Cardiac fibroblast (primary cell): ENCODE measurements around the gene WDR55.
"Not testable (repeated sequence)": the region's sequence is repeated elsewhere in the genome, so short reads cannot be mapped to it uniquely, and the experiment has no call there.

Source experiments
- DNase-seq, 2 donors: peaks; one replicate each; pipeline versions ENCODE4 v3.0.0 to v3.0.0-alpha.2; 2010; ENCODE audit warnings: low read depth in 2 of 2
- H3K4me3 ChIP-seq, 2 donors: replicated peaks in 1 of 2; 1 replicate in 1 of 2; 2 replicates in 1 of 2; pipeline ENCODE4 v1.5.1; 2011; ENCODE audit warnings: low read depth in 2 of 2, low read length in 2 of 2, mild to moderate bottlenecking in 2 of 2, moderate library complexity in 1 of 2
- TF ChIP-seq, protein P1 (sequence below): IDR thresholded peaks from one replicate; pipeline ENCODE4 v1.5.1; 2011; ENCODE audit warnings: low read depth, mild to moderate bottlenecking, low read length, inconsistent platforms

The WDR55 gene

GRCh38 chr5:140647042-140647419 lies 17.7 kb upstream of the WDR55 start:
- DNase-seq: peak in 1 of 2 donors; percentile 7
- TF ChIP-seq, protein P1, sequence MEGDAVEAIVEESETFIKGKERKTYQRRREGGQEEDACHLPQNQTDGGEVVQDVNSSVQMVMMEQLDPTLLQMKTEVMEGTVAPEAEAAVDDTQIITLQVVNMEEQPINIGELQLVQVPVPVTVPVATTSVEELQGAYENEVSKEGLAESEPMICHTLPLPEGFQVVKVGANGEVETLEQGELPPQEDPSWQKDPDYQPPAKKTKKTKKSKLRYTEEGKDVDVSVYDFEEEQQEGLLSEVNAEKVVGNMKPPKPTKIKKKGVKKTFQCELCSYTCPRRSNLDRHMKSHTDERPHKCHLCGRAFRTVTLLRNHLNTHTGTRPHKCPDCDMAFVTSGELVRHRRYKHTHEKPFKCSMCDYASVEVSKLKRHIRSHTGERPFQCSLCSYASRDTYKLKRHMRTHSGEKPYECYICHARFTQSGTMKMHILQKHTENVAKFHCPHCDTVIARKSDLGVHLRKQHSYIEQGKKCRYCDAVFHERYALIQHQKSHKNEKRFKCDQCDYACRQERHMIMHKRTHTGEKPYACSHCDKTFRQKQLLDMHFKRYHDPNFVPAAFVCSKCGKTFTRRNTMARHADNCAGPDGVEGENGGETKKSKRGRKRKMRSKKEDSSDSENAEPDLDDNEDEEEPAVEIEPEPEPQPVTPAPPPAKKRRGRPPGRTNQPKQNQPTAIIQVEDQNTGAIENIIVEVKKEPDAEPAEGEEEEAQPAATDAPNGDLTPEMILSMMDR: no peak
- H3K4me3 ChIP-seq: peak overlapping the region; percentile 81 to 89

DNA sequence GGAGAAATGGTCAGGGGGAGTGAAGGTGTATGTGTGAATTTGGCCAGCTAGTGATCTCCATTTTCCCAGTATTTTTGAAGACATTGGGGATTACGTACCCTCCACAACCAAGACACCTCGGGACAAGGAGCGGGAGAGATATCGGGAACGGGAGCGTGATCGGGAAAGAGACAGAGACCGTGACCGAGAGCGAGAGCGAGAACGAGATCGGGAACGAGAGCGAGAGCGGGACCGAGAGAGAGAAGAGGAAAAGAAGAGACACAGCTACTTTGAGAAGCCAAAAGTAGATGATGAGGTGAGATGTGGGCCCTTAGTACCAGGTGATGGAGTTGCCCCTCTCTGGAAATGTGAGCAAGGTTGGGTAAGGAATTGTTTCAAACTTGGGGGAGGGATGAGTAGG lies 5.8 kb upstream of the WDR55 start:
- TF ChIP-seq, protein P1: no peak

GRCh38 chr5:140660371-140660770 lies 4.3 kb upstream of the WDR55 start:
- H3K4me3 ChIP-seq: not testable (repeated sequence)

More for the DNA sequence above, 5.8 kb upstream of the WDR55 start:
- DNase-seq: no peak
- no peak overlapping the region for H3K4me3 ChIP-seq

DNA sequence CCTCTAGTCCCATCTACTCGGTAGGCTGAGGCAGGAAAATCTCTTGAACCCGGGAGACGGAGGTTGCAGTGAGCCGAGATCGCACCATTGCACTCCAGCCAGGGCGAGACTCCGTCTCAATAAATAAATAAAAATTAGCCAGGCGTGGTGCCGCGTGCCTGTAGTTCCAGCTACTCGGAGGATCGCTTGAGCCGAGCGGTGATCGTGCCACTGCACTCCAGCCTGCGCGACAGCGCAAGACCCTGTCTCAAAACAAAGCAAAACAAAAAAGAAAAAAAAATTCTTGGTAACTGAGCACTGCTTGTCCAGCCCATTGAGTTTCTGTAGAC lies 710 bp upstream of the WDR55 start:
- no peak for DNase-seq
- TF ChIP-seq, protein P1: no peak
- H3K4me3 ChIP-seq: peak overlapping the region; percentile 78 to 92

More at GRCh38 chr5:140660371-140660770, 4.3 kb upstream of the WDR55 start:
- DNase-seq: not testable (repeated sequence)

DNA sequence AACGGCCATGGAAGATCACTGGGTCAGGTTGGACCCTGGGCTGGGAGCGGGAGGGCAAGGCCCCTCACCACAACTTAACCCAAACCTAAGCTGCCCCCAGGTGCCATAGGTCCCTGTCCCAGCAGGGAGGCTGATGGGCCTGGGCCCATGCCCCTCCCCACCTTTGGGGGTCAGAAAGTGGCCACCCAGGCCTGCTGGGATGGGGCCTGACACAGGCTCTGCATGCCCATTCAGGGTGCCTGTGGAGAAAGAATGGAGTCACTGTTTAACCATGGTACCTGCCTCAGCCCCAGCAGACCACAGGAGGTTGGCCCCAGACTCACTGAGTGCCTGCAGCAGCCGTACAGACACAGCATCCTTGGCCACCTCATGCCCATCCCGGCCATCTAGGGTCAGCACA lies 6.3 kb downstream of the WDR55 start:
- not testable (repeated sequence) for H3K4me3 ChIP-seq, DNase-seq

DNA sequence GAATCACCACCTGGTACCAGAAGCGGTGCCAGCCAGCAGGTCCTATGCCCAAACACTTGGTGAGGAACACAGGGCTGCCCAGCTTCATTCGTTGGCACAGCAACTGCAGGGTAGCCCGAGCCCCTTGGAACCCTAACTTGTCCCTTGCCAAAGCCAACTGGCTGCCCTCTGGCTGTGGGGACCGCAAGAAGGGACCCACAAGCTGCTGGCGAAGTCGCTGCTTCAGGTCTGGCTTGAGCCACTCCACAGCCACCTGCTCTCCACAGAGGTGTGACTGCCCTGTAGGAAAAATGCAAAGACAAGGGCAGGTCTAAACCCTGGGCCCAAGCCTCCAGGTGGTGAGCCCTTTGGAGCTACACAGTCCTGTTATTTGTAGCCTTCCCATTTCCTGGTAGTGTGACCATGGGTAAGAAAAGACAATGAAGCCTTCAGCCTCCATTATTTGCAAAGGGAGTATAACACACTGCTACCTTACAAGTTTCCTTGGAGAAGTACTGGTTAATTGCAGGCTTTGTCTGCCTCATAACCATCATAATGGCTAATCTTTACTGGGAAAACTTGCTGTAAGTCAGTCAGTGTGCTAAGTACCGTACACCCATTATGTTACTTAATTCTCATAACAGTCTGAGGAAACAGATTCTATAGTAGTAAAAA lies 6.9 kb downstream of the WDR55 start:
- DNase-seq: no peak
- H3K4me3 ChIP-seq: no peak overlapping the region
- TF ChIP-seq, protein P1: no peak

GRCh38 chr5:140672455-140673186 lies 7.9 kb downstream of the WDR55 start:
- peak; percentile 18 to 21 for DNase-seq
- TF ChIP-seq, protein P1: no peak
- H3K4me3 ChIP-seq: no peak overlapping the region
